Trophoblast cell (in vitro differentiated cells and primary cell): ENCODE results near the gene ARHGAP42.

Experiments used
- DNase-seq, 2 donors: peaks; one replicate each; pipeline ENCODE4 v3.0.0-alpha.2; 2016
- H2AFZ ChIP-seq: 2 replicates; pipeline ENCODE4 v1.6.1; 2013; ENCODE audit warnings: low read length, moderate library complexity, mild to moderate bottlenecking; ENCODE audit not compliant: insufficient read depth, poor library complexity
- H2AK5ac ChIP-seq: 2 replicates; pipeline ENCODE4 v1.6.1; 2013; ENCODE audit warnings: mild to moderate bottlenecking, low read length
- H2BK120ac ChIP-seq: 2 replicates; pipeline ENCODE4 v1.6.1; 2013; ENCODE audit warnings: low read length, mild to moderate bottlenecking, moderate library complexity; ENCODE audit not compliant: insufficient read depth, poor library complexity
- H2BK12ac ChIP-seq: 2 replicates; pipeline ENCODE4 v1.6.1; 2013; ENCODE audit warnings: mild to moderate bottlenecking, low read length, moderate library complexity
- H2BK5ac ChIP-seq: 2 replicates; pipeline ENCODE4 v1.6.1; 2013; ENCODE audit warnings: low read length, low read depth, moderate library complexity, mild to moderate bottlenecking; ENCODE audit not compliant: poor library complexity
- H3K14ac ChIP-seq: 2 replicates; pipeline ENCODE4 v1.6.1; 2013; ENCODE audit warnings: mild to moderate bottlenecking, low read length
- H3K18ac ChIP-seq: 2 replicates; pipeline ENCODE4 v1.6.1; 2013; ENCODE audit warnings: mild to moderate bottlenecking, low read length
- H3K23ac ChIP-seq: 2 replicates; pipeline ENCODE4 v1.6.1; 2013; ENCODE audit warnings: low read length
- H3K27ac ChIP-seq: 2 replicates; pipeline ENCODE4 v1.5.1; 2013; ENCODE audit warnings: low read depth, mild to moderate bottlenecking, inconsistent platforms, low read length, moderate library complexity
- H3K27me3 ChIP-seq: 2 replicates; pipeline ENCODE4 v1.6.1; 2013; ENCODE audit warnings: inconsistent platforms, mild to moderate bottlenecking, low read length, moderate library complexity; ENCODE audit not compliant: insufficient read depth
- H3K36me3 ChIP-seq, 2 experiments: 1 replicate in 1 of 2; 2 replicates in 1 of 2; pipeline ENCODE4 v1.6.1; 2013; ENCODE audit warnings: low read length in 2 of 2, mild to moderate bottlenecking in 2 of 2, moderate library complexity in 1 of 2; ENCODE audit not compliant: insufficient read depth in 2 of 2, control insufficient read depth in 1 of 2
- H3K4ac ChIP-seq: 2 replicates; pipeline ENCODE4 v1.6.1; 2013; ENCODE audit warnings: low read depth, mild to moderate bottlenecking, low read length, moderate library complexity
- H3K4me1 ChIP-seq, 2 experiments: 1 replicate in 1 of 2; 2 replicates in 1 of 2; pipeline ENCODE4 v1.6.1; 2013; ENCODE audit warnings: low read length in 2 of 2, mild to moderate bottlenecking in 2 of 2, moderate library complexity in 1 of 2; ENCODE audit not compliant: insufficient read depth in 2 of 2, control insufficient read depth in 1 of 2
- H3K4me2 ChIP-seq: 2 replicates; pipeline ENCODE4 v1.6.1; 2013; ENCODE audit warnings: inconsistent platforms, mild to moderate bottlenecking, low read length, moderate library complexity
- H3K4me3 ChIP-seq: 2 replicates; pipeline ENCODE4 v1.5.1; 2013; ENCODE audit warnings: mild to moderate bottlenecking, low read depth, low read length, inconsistent platforms
- H3K79me1 ChIP-seq: one replicate; pipeline ENCODE4 v1.6.1; 2013; ENCODE audit warnings: low read length
- H3K79me2 ChIP-seq: 2 replicates; pipeline ENCODE4 v1.6.1; 2013; ENCODE audit warnings: low read length, mild to moderate bottlenecking; ENCODE audit not compliant: control insufficient read depth, insufficient read depth, poor library complexity
- H3K9ac ChIP-seq: 2 replicates; pipeline ENCODE4 v1.6.1; 2013; ENCODE audit warnings: mild to moderate bottlenecking, low read length
- H3K9me3 ChIP-seq: 2 replicates; pipeline ENCODE4 v1.6.1; 2013; ENCODE audit warnings: low read depth, mild to moderate bottlenecking, control low read depth, inconsistent platforms, low read length; ENCODE audit not compliant: insufficient read depth
- H4K12ac ChIP-seq: 2 replicates; pipeline ENCODE4 v1.6.1; 2013; ENCODE audit warnings: low read depth, mild to moderate bottlenecking, low read length, moderate library complexity
- H4K8ac ChIP-seq: 2 replicates; pipeline ENCODE4 v1.6.1; 2013; ENCODE audit warnings: low read depth, mild to moderate bottlenecking, low read length, moderate library complexity
- H4K91ac ChIP-seq: one replicate; pipeline ENCODE4 v1.6.1; 2013; ENCODE audit warnings: low read depth, mild to moderate bottlenecking, low read length, moderate library complexity
- WGBS: extraction: QIAGEN DNeasy Blood & Tissue Kit; methylation state at CpG from one replicate; pipeline ENCODE4 v1.1.7; 2013; ENCODE audit warnings: missing lambda C conversion rate; ENCODE audit not compliant: insufficient read length, insufficient coverage; ENCODE audit errors: extremely low coverage; 5-methylcytosine and 5-hydroxymethylcytosine counted together

Gene ARHGAP42

GRCh38 chr11:100936781-100937180 is 249.7 kb downstream of the ARHGAP42 start:
- Histone ChIP-seq H2BK12ac (no peak overlapping the region), H3K27me3 (no peaks in the 10 kb centered on the region), H3K4ac (no peak overlapping the region), H3K79me2 (no peaks in the 10 kb centered on the region), H3K9ac (no peak overlapping the region), H3K79me1 (no peaks in the 10 kb centered on the region), H3K36me3 (no peaks in the 10 kb centered on the region), H3K14ac (no peak overlapping the region), H2AFZ (no peak overlapping the region), H4K8ac (no peak overlapping the region), H4K91ac (no peak overlapping the region), H2AK5ac (no peak overlapping the region), H3K18ac (no peak overlapping the region), H3K4me2 (no peak overlapping the region), H3K4me3 (no peak overlapping the region), H3K9me3 (no peaks in the 10 kb centered on the region), H3K23ac (no peak overlapping the region), H4K12ac (no peak overlapping the region), H3K4me1 (no peaks in the 10 kb centered on the region), H3K27ac (no peak overlapping the region), H2BK5ac (no peak overlapping the region), H2BK120ac (no peak overlapping the region)
- WGBS: no CpG with 5 or more reads among the region's 6 CpGs
- peak in 1 of 2 donors; percentile 6 for DNase-seq

GRCh38 chr11:100939571-100939970 is 252.5 kb downstream of the ARHGAP42 start:
- H4K12ac ChIP-seq: no peak overlapping the region
- WGBS: no CpG with 5 or more reads among the region's 5 CpGs
- no peak overlapping the region for H3K27ac ChIP-seq
- no peak overlapping the region for H2BK12ac ChIP-seq
- H2BK5ac ChIP-seq: no peak overlapping the region
- H2AK5ac ChIP-seq: no peak overlapping the region
- no peak overlapping the region for H2AFZ ChIP-seq
- H3K79me1 ChIP-seq: no peaks in the 10 kb centered on the region
- H3K4ac ChIP-seq: no peak overlapping the region
- H3K36me3 ChIP-seq: no peaks in the 10 kb centered on the region
- DNase-seq: no peak
- no peaks in the 10 kb centered on the region for H3K79me2 ChIP-seq
- H4K8ac ChIP-seq: no peak overlapping the region
- no peak overlapping the region for H4K91ac ChIP-seq
- no peak overlapping the region for H3K14ac ChIP-seq
- no peaks in the 10 kb centered on the region for H3K9me3 ChIP-seq
- no peak overlapping the region for H3K18ac ChIP-seq
- no peak overlapping the region for H3K9ac ChIP-seq
- H3K4me1 ChIP-seq: no peaks in the 10 kb centered on the region
- no peak overlapping the region for H2BK120ac ChIP-seq
- H3K27me3 ChIP-seq: no peaks in the 10 kb centered on the region
- no peak overlapping the region for H3K23ac ChIP-seq
- H3K4me3 ChIP-seq: no peak overlapping the region
- no peak overlapping the region for H3K4me2 ChIP-seq

- Histone ChIP-seq H3K79me2 (no peaks in the 10 kb centered on the region), H3K9ac (no peak overlapping the region), H4K8ac (no peak overlapping the region), H3K18ac (no peak overlapping the region), H4K91ac (no peak overlapping the region), H2BK5ac (no peak overlapping the region), H2AK5ac (no peak overlapping the region), H2BK12ac (no peak overlapping the region), H4K12ac (no peak overlapping the region), H3K4me3 (no peak overlapping the region), H3K27me3 (no peaks in the 10 kb centered on the region), H3K4me2 (no peak overlapping the region), H3K79me1 (no peaks in the 10 kb centered on the region), H3K27ac (no peak overlapping the region), H3K4ac (no peak overlapping the region), H3K23ac (no peak overlapping the region), H2AFZ (no peak overlapping the region), H2BK120ac (no peak overlapping the region), H3K14ac (no peak overlapping the region), H3K4me1 (no peaks in the 10 kb centered on the region), H3K9me3 (no peaks in the 10 kb centered on the region), H3K36me3 (no peaks in the 10 kb centered on the region)
- WGBS: no CpG with 5 or more reads among the region's 3 CpGs
- DNase-seq: no peak
Observed at GRCh38 chr11:100940111-100940510, 253.0 kb downstream of the ARHGAP42 start.

- Histone ChIP-seq H3K4me1 (no peaks in the 10 kb centered on the region), H3K23ac (no peak overlapping the region), H3K18ac (no peak overlapping the region), H4K91ac (no peak overlapping the region), H3K79me1 (no peaks in the 10 kb centered on the region), H2AK5ac (no peak overlapping the region), H3K4ac (no peak overlapping the region), H2BK5ac (no peak overlapping the region), H3K27me3 (no peaks in the 10 kb centered on the region), H3K4me3 (no peak overlapping the region), H3K79me2 (no peaks in the 10 kb centered on the region), H3K4me2 (no peak overlapping the region), H3K9me3 (no peaks in the 10 kb centered on the region), H3K27ac (no peak overlapping the region), H3K36me3 (no peaks in the 10 kb centered on the region), H3K9ac (no peak overlapping the region), H2AFZ (no peak overlapping the region), H4K8ac (no peak overlapping the region), H2BK12ac (no peak overlapping the region), H3K14ac (no peak overlapping the region), H2BK120ac (no peak overlapping the region), H4K12ac (no peak overlapping the region)
- WGBS: no CpG with 5 or more reads among the region's 2 CpGs
- peak in 1 of 2 donors; percentile 14 for DNase-seq
Observed at GRCh38 chr11:100941033-100941432, 253.9 kb downstream of the ARHGAP42 start.
